ENCODE measurements around the gene INMT.

The INMT gene

GRCh38 chr7:30787486-30787885, 35.6 kb downstream of the INMT start:
- peaks cover 15% of the 10 kb centered on the region; the same call in 1 of the 2 replicates for H3K36me3 ChIP-seq (ENCODE audit: control insufficient read depth, insufficient read depth, low read length)
- H3K27ac ChIP-seq (ENCODE audit: low read depth, low read length): no peak overlapping the region
- H3K9me3 ChIP-seq (ENCODE audit: control insufficient read depth, insufficient read depth, low read length): no peaks in the 10 kb centered on the region
- H3K4me1 ChIP-seq (ENCODE audit: control insufficient read depth, insufficient read depth, low read length): peaks cover 6% of the 10 kb centered on the region; the same call in 1 of the 2 replicates
- H3K9ac ChIP-seq (ENCODE audit: low read depth, low read length): no peak overlapping the region
- no peak overlapping the region for H3K4me3 ChIP-seq (ENCODE audit: low read depth, low read length)
- no peaks in the 10 kb centered on the region for H3K27me3 ChIP-seq (ENCODE audit: control insufficient read depth, insufficient read depth, low read length)

DNA sequence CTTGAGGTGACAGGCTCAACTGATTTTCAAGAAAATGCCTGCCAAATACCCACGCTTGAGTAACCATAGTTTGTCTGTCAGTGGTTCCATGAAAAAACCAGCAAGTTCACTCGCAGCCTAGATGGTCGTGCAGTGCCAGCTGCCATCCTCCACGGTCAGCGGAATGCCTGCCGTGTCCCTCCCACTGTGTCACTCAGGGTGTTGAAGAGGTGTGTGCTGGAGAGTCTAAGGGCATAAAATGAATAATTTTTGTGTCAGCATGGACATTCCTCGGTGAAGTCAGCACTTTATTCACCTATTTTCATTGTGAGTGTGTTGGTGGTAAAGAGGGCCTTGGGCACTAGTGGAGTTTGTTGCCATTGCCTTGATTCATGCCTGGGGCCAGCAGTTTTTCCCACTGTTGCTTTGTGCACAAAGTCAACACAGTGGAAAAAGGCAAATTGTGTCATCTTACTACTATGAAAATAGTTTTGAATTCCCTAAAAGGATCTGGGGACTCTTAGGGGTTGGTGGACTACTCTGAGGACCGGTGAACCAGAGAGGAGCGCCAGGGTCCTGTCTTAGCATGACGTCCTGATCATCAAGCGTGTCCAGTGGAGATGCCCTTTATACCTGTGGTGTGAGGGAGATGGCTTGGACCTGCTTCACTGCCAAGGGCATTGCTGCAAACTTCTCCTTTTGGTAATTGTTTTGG, 36.9 kb downstream of the INMT start:
- Histone ChIP-seq H3K4me3 (ENCODE audit: low read depth, low read length) (no peak overlapping the region), H3K27ac (ENCODE audit: low read depth, low read length) (no peak overlapping the region), H3K27me3 (ENCODE audit: control insufficient read depth, insufficient read depth, low read length) (no peaks in the 10 kb centered on the region), H3K9me3 (ENCODE audit: control insufficient read depth, insufficient read depth, low read length) (no peaks in the 10 kb centered on the region), H3K9ac (ENCODE audit: low read depth, low read length) (no peak overlapping the region), H3K36me3 (ENCODE audit: control insufficient read depth, insufficient read depth, low read length) (peaks cover 3% of the 10 kb centered on the region; the same call in 1 of the 2 replicates), H3K4me1 (ENCODE audit: control insufficient read depth, insufficient read depth, low read length) (peaks cover 6% of the 10 kb centered on the region; the same call in 1 of the 2 replicates)

DNA sequence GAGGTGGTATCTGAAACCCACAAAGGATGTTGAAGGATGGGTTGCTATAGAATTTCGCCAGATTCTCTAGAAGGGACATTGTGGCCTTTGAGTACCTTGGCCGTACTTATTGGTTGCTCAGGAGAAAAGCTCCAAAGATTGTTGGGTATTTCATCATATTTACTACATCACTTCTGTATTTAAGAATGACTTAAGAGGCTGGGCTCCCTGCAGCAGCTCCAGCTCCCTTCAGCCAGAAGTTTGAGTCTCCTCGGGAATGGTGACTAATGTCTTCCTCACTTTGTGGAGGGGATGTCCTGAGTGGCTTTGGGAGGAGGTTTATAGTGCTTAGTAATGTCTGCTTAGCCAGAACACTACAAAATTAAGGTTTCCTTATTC, 37.4 kb downstream of the INMT start:
- no peaks in the 10 kb centered on the region for H3K9me3 ChIP-seq (ENCODE audit: control insufficient read depth, insufficient read depth, low read length)
- H3K27ac ChIP-seq (ENCODE audit: low read depth, low read length): no peak overlapping the region
- peaks cover 6% of the 10 kb centered on the region; the same call in 1 of the 2 replicates for H3K4me1 ChIP-seq (ENCODE audit: control insufficient read depth, insufficient read depth, low read length)
- H3K9ac ChIP-seq (ENCODE audit: low read depth, low read length): no peak overlapping the region
- no peak overlapping the region for H3K4me3 ChIP-seq (ENCODE audit: low read depth, low read length)
- peaks cover 3% of the 10 kb centered on the region; the same call in 1 of the 2 replicates for H3K36me3 ChIP-seq (ENCODE audit: control insufficient read depth, insufficient read depth, low read length)
- no peaks in the 10 kb centered on the region for H3K27me3 ChIP-seq (ENCODE audit: control insufficient read depth, insufficient read depth, low read length)

GRCh38 chr7:30790356-30790755, 38.4 kb downstream of the INMT start:
- Histone ChIP-seq H3K27me3 (ENCODE audit: control insufficient read depth, insufficient read depth, low read length) (no peaks in the 10 kb centered on the region), H3K27ac (ENCODE audit: low read depth, low read length) (no peak overlapping the region), H3K36me3 (ENCODE audit: control insufficient read depth, insufficient read depth, low read length) (peaks cover under 1% of the 10 kb centered on the region; the same call in 1 of the 2 replicates), H3K9ac (ENCODE audit: low read depth, low read length) (no peak overlapping the region), H3K4me1 (ENCODE audit: control insufficient read depth, insufficient read depth, low read length) (peaks cover 6% of the 10 kb centered on the region; the same call in 1 of the 2 replicates), H3K9me3 (ENCODE audit: control insufficient read depth, insufficient read depth, low read length) (no peaks in the 10 kb centered on the region), H3K4me3 (ENCODE audit: low read depth, low read length) (no peak overlapping the region)

DNA sequence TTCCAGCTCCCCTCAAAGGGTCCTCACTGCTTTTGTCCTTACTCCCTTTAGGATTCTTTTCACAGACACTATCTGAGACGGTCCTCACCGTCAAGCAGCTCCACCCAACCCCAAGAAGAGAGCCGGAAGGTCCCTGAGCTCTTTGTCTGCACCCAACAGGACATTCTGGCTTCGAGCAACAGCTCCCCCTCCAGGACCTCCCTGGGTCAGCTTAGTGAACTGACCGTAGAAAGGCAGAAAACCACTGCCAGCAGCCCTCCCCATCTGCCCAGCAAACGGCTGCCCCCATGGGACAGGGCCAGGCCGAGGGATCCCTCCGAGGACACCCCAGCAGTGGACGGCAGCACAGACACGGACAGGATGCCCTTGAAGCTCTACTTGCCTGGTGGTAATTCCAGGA, 39.2 kb downstream of the INMT start:
- peaks cover 6% of the 10 kb centered on the region; the same call in 1 of the 2 replicates for H3K4me1 ChIP-seq (ENCODE audit: control insufficient read depth, insufficient read depth, low read length)
- H3K4me3 ChIP-seq (ENCODE audit: low read depth, low read length): no peak overlapping the region
- H3K9ac ChIP-seq (ENCODE audit: low read depth, low read length): no peak overlapping the region
- H3K27me3 ChIP-seq (ENCODE audit: control insufficient read depth, insufficient read depth, low read length): no peaks in the 10 kb centered on the region
- no peak overlapping the region for H3K27ac ChIP-seq (ENCODE audit: low read depth, low read length)
- H3K36me3 ChIP-seq (ENCODE audit: control insufficient read depth, insufficient read depth, low read length): no peaks in the 10 kb centered on the region; the same call in 1 of the 2 replicates
- no peaks in the 10 kb centered on the region for H3K9me3 ChIP-seq (ENCODE audit: control insufficient read depth, insufficient read depth, low read length)

DNA sequence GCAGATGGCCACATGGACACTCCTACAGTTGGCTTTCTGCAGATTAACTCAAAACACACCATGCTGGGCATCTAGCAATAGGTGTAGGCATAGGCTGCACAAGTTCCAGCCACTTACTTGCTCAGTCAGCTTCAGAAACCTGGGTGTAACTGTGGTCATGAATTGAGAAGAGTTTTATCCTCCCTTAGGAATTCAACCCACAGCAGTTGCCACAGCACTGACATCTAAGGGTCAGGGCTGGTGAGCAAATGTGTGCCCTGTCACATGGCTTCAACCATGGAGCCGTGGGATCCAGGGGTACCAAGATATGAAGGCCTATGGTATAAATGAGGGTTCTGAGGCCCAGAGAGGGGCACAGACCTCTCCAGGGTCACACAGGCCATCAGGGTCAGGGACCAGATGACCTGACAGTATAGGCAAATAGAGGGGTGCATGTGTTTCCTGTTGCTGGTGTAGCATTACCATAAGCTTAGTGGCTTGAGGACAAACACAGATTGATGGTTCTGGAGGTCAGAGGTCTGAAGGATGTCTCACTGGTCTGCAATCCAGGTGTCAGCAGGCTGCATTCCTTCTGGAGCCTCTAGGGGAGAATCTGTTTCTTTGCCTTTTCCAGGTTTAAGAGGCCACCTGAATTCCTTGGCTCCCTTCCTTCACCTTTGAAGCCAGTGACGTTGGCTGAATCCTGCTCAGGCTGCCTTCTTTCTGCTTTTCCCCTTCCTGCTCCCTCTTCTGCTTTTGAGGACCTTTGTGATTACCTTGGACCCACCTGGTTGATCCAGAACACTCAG, 43.4 kb downstream of the INMT start:
- no peaks in the 10 kb centered on the region for H3K27me3 ChIP-seq (ENCODE audit: control insufficient read depth, insufficient read depth, low read length)
- H3K4me1 ChIP-seq (ENCODE audit: control insufficient read depth, insufficient read depth, low read length): peaks cover 6% of the 10 kb centered on the region; the same call in 1 of the 2 replicates
- H3K9ac ChIP-seq (ENCODE audit: low read depth, low read length): no peak overlapping the region
- H3K9me3 ChIP-seq (ENCODE audit: control insufficient read depth, insufficient read depth, low read length): no peaks in the 10 kb centered on the region
- H3K27ac ChIP-seq (ENCODE audit: low read depth, low read length): peak overlapping the region; percentile 10
- no peaks in the 10 kb centered on the region for H3K36me3 ChIP-seq (ENCODE audit: control insufficient read depth, insufficient read depth, low read length)
- no peak overlapping the region for H3K4me3 ChIP-seq (ENCODE audit: low read depth, low read length)

DNA sequence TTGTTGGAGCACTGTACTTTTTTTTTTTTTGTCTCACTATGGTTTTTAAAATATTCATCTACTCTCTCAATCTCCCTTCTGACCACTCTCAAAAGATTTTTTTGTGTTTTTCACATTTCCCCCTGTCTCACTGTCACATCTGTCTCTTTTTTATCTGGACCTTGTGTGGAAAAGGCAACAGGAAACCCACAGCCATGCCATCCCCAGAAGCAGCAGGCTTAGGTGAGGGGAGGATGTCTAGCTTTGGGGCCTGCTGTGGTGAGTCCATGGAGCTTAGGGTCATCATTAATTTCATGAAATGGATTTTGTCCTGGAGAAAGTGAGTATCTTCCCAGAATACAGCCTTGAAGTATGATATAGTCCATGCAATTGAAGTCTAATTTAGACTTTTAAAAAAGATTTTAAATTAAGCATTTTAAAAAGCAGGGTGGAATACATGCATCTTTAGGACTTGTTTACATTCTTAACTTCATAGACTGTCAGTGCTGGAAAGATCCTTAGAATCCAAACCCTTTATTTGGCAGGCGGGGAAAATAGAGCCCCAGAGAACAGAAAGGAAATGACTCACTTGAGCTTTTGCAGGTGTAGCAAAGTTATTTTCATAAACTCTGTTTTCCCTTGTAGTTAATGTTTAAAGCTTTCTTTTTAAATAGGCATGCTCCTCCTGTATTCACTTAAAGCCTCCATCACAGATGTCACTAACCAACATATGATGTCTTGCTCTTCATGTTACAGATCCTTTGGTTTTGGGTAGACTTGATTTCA, 44.4 kb downstream of the INMT start:
- no peaks in the 10 kb centered on the region; the same call in 1 of the 2 replicates for H3K4me1 ChIP-seq (ENCODE audit: control insufficient read depth, insufficient read depth, low read length)
- H3K9ac ChIP-seq (ENCODE audit: low read depth, low read length): no peak overlapping the region
- H3K36me3 ChIP-seq (ENCODE audit: control insufficient read depth, insufficient read depth, low read length): no peaks in the 10 kb centered on the region
- H3K9me3 ChIP-seq (ENCODE audit: control insufficient read depth, insufficient read depth, low read length): no peaks in the 10 kb centered on the region
- no peaks in the 10 kb centered on the region for H3K27me3 ChIP-seq (ENCODE audit: control insufficient read depth, insufficient read depth, low read length)
- H3K4me3 ChIP-seq (ENCODE audit: low read depth, low read length): no peak overlapping the region
- peak overlapping the region; percentile 10 for H3K27ac ChIP-seq (ENCODE audit: low read depth, low read length)

GRCh38 chr7:30797176-30798040, 45.5 kb downstream of the INMT start:
- H3K4me3 ChIP-seq (ENCODE audit: low read depth, low read length): no peak overlapping the region
- no peak overlapping the region for H3K9ac ChIP-seq (ENCODE audit: low read depth, low read length)
- H3K27ac ChIP-seq (ENCODE audit: low read depth, low read length): no peak overlapping the region
- H3K27me3 ChIP-seq (ENCODE audit: control insufficient read depth, insufficient read depth, low read length): no peaks in the 10 kb centered on the region
- H3K36me3 ChIP-seq (ENCODE audit: control insufficient read depth, insufficient read depth, low read length): no peaks in the 10 kb centered on the region
- no peaks in the 10 kb centered on the region for H3K9me3 ChIP-seq (ENCODE audit: control insufficient read depth, insufficient read depth, low read length)
- H3K4me1 ChIP-seq (ENCODE audit: control insufficient read depth, insufficient read depth, low read length): no peaks in the 10 kb centered on the region

- Histone ChIP-seq H3K27me3 (ENCODE audit: control insufficient read depth, insufficient read depth, low read length) (no peaks in the 10 kb centered on the region), H3K27ac (ENCODE audit: low read depth, low read length) (no peak overlapping the region), H3K4me1 (ENCODE audit: control insufficient read depth, insufficient read depth, low read length) (no peaks in the 10 kb centered on the region), H3K9ac (ENCODE audit: low read depth, low read length) (no peak overlapping the region), H3K4me3 (ENCODE audit: low read depth, low read length) (no peak overlapping the region), H3K9me3 (ENCODE audit: control insufficient read depth, insufficient read depth, low read length) (no peaks in the 10 kb centered on the region), H3K36me3 (ENCODE audit: control insufficient read depth, insufficient read depth, low read length) (no peaks in the 10 kb centered on the region)
These were observed 47.5 kb downstream of the INMT start for GRCh38 chr7:30799206-30799975.

All from HUES48 (cell line).